ENCODE measurements around the gene OR13J1.
A peak's percentile ranks its signal among the peaks of the same experiment; 100 is the strongest.

DNA sequence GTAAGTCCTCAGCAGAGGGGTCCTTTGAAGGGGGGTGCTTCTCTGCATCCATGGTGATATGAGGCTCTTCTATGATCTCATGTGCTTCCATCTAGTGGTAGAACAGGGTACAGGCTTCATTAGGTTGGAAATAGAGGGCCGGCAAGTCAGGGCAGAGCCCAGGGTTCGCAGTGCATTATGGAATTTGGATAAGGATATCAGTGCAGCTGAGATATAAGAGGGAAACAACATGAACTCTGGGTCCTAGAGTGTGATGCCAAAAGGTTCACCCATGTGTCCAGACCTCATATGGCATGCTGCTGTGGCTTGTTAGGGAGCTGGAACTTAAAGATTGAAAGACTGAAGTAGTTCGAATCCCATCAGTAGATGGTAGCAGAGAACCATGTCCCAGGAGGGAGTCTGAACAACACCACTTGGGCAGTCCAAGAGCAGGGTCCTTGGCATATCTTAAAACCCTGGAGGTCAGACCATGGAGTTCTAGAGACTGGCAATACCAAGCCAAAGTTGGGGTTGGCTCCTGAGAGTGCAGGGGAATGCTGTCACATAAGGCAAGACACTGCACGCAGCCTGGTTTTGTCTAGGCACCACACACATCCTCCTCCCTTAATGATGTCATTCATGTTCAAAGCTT is 44.0 kb downstream of the OR13J1 start:
- TF ChIP-seq, protein P1, sequence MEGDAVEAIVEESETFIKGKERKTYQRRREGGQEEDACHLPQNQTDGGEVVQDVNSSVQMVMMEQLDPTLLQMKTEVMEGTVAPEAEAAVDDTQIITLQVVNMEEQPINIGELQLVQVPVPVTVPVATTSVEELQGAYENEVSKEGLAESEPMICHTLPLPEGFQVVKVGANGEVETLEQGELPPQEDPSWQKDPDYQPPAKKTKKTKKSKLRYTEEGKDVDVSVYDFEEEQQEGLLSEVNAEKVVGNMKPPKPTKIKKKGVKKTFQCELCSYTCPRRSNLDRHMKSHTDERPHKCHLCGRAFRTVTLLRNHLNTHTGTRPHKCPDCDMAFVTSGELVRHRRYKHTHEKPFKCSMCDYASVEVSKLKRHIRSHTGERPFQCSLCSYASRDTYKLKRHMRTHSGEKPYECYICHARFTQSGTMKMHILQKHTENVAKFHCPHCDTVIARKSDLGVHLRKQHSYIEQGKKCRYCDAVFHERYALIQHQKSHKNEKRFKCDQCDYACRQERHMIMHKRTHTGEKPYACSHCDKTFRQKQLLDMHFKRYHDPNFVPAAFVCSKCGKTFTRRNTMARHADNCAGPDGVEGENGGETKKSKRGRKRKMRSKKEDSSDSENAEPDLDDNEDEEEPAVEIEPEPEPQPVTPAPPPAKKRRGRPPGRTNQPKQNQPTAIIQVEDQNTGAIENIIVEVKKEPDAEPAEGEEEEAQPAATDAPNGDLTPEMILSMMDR (IDR thresholded peaks at IDR 0.05) = peak; percentile 54 to 84
- TF ChIP-seq POLR2A (IDR thresholded peaks at IDR 0.05) (no peak), POLR2AphosphoS5 (IDR thresholded peaks at IDR 0.05) (no peak)

Data from suprapubic skin (tissue), 4 donors.